ENCODE results near the gene GP5.

GRCh38 chr3:194348354-194348753 is 50.7 kb downstream of the GP5 start:
- TF ChIP-seq POLR2A (IDR thresholded peaks at IDR 0.05), result no peak
- TF ChIP-seq CTCF (IDR thresholded peaks at IDR 0.05), result no peak
- no peak for TF ChIP-seq EP300 (IDR thresholded peaks at IDR 0.05)
- no peak for TF ChIP-seq POLR2AphosphoS5 (IDR thresholded peaks at IDR 0.05)
